GM19025 (cell line): Measurements from ENCODE around the gene HSPB8.

ENCODE experiments used
- ATAC-seq: cut with Tn5 transposase; IDR thresholded peaks from one replicate; pipeline ENCODE4 v1.9.1; 2021; ENCODE audit warnings: mild to moderate bottlenecking, low read depth, moderate library complexity; ENCODE audit not compliant: unreplicated experiment

Gene HSPB8, protein sequence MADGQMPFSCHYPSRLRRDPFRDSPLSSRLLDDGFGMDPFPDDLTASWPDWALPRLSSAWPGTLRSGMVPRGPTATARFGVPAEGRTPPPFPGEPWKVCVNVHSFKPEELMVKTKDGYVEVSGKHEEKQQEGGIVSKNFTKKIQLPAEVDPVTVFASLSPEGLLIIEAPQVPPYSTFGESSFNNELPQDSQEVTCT

DNA sequence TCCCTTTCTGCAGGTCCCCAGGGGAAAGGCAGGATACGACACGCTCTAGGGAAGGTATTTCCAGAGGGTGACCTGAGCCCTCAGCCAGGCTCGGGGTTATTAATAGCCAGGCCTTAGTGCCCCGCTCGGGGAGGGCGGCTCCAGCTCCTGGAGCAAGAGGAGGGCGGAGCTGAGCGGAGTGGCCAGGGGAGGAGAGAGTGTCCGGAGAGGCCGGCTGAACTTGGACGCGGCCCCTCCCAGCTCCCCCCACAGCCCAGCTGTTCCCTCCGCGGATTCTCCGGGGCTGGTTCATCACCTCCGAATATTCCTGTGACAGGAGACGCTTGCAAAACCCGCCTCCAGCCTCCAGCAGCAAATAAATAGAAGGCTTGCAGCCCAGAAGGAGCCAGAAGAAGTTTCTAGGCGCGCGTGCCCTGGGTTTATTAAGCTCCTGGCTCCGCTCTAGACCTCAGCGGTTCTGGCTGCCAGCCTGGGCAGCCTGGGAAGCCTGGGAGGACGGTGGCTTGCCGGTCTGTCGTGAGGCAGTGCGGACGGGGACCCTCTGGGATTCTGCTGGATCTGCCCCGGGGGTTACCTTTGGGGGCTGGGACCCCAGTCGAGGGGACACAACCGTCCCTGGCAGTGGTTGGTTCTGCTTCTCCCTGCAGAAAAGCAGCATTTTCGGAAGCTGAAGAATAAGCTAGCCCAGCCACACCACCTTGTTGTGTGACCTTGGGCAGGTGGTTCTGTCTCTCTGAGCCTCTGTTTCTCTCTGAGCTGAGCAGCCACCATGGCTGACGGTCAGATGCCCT, at the start of gene HSPB8:
Gene HSPB8 (plus strand): TSS at position 388 of the 791 bp plus-strand sequence. CDS start 382 bp downstream, at position 770.
- no peak for ATAC-seq

DNA sequence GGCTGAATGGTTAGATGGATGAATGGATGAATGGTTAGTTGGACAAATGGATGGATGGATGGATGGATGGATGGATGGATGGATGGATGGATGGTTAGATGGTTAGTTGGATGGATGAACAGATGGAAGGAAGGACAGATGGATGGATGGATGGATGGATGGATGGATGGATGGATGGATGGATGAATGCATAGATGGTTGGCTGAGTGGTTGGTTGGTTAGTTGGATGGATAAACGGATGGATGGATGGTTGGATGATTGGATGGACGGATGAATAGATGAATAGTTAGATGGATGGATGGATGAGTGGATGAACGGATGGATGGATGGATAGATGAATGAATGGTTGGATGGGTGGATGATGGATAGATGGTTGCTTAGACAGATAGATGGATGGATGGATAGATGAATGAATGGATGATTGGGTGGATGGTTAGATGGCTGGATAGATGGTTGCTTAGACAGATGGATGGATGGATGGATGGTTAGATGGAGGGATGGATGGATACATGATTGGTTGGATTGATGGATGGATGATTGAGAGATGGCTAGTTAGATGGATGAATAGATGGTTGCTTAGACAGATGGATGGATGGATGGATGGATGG, 48.8 kb upstream of the HSPB8 start:
- ATAC-seq: no peak

GRCh38 chr12:119130523-119130922, 48.2 kb upstream of the HSPB8 start:
- no peak for ATAC-seq

GRCh38 chr12:119134284-119135072, 44.3 kb upstream of the HSPB8 start:
- no peak for ATAC-seq

DNA sequence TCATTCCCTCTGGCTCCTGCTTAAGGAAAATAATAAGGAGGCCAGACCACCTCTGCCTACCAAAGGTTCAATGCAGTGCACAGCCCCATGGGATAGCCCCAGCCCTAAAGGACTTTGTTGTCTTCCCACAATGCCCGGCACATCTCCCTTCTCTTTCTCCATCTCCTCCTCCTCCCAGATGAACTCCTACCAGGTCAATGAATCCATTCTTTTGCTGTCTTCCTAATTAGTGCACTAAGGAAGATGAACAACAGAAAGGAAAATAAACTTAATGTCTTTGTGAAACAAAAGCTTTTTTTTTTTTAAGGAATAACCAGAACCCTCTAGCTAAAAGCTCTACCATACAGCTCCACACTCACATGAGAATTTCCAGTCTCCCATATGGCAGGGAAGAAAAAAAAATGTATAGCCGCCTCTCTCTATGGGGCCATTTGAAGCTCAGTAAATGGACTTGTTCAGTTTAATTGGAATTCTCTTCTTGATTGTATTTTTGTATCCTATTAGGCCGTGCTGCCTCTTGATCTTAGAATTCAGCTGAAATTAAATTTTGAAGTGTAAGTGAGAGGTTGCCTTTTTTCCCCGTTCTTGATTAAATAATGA, 41.8 kb upstream of the HSPB8 start:
- no peak for ATAC-seq

DNA sequence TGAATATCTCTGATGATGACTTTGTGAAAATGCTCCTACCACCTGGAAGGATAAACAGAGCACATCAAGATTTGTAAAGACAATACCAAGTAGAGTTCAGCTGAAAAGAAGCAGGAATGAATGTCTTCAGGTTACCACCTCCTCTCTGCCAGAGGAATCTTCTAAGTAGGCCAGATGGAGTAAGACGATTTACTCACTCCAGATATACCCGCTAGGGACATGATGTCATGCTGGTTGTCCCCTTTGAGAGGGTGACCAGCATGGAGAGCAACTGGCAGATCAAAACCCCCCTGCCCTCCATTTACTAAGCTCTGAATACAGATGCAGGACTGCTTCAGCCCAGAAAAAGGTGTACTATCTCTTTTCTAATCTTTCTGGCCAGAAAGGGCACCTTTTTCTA, 39.3 kb upstream of the HSPB8 start:
- no peak for ATAC-seq

- no peak for ATAC-seq
These were observed 33.4 kb upstream of the HSPB8 start for GRCh38 chr12:119145367-119145766.

GRCh38 chr12:119147847-119148448, 30.8 kb upstream of the HSPB8 start:
- no peak for ATAC-seq

DNA sequence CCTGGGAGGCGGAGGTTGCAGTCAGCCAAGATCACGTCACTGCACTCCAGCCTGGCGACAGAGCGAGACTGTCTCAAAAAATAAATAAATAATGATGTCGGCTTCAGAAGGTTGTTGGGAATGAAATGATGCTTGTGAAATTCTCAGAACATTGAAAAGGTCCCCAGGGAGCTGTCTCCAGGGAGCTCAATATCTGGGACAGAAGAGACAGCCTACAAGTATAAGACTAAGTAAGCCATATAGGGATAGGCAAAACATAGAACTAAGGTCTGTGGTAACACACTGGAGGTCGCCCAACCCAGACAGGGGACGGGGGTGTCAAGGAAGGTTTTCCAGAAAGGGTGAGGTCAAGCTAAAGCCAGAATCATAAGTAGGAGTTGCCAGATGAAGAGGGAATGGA, 29.5 kb upstream of the HSPB8 start:
- no peak for ATAC-seq

DNA sequence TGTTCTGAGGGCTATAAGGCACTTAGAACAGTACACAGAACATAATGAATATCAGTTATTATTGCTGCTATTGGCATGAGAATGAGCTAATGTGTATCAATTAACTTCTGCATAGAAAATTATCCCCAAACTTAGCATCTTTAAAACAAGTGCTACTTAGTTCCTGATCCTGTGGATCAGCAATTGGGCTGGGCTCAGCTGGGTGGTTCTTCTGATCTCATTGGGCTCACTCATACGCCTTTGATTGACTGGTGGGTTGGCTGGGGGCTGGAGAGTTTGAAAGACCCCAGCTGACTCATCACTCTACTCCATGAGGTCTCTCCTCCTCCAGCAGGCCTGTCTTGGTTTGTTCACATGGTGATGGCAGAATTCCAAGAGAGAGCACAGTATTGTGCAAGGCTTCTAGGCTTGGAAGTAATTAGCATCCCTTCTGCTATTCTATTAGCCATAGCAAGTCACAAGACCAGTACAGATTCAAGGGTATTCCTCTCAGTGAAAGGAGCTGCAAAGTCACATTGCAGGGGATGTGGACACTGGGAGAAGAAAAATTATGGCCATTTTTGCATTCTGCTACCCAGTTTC, 27.2 kb upstream of the HSPB8 start:
- ATAC-seq: no peak

- no peak for ATAC-seq
These were observed 25.0 kb upstream of the HSPB8 start for GRCh38 chr12:119153477-119154434.

- no peak for ATAC-seq
These were observed 24.3 kb upstream of the HSPB8 start for GRCh38 chr12:119154435-119154818.

- ATAC-seq: no peak
These were observed 22.2 kb upstream of the HSPB8 start for GRCh38 chr12:119156401-119157044.

GRCh38 chr12:119157528-119157927, 21.2 kb upstream of the HSPB8 start:
- ATAC-seq: no peak

DNA sequence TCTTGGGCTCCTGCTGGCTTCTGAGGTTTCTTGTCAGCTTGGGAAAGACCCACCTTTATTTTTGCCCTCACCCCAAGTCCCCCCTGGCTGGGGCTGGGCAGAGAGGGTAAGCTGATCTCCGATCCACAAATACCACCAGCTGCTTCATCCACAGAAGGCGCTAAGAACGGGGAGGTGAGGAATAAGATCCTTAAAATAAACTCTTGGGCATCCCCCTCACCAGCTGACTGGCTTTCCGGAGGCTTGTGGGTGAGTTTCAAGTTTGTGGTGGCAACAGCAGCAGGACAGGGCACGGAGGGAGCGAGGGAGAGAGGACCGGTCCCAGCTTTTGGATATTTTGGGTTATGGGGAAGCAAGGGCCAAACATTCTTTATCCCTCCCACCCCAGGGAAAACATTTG, 20.8 kb upstream of the HSPB8 start:
- no peak for ATAC-seq

DNA sequence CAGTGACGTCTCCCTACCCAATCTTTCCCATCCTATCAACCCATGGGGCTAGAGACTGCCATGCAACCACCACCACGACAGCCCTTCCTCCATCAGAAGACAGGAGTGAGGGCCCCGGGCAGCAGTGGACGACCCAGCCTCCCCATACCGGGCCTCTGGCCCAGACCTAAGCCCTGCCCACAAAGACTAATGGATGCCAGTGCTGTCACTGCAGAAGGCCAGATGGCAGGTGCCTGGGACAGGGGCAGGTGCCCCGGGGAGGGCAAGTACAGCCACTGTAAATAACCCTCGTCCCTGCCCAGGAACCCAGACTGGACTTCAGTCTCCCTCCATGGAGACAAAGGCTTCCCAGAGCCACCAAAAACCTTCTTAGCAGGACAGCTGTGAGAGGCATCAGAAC, 20.3 kb upstream of the HSPB8 start:
- ATAC-seq: no peak

- no peak for ATAC-seq
These were observed 18.9 kb upstream of the HSPB8 start for GRCh38 chr12:119159844-119160243.

DNA sequence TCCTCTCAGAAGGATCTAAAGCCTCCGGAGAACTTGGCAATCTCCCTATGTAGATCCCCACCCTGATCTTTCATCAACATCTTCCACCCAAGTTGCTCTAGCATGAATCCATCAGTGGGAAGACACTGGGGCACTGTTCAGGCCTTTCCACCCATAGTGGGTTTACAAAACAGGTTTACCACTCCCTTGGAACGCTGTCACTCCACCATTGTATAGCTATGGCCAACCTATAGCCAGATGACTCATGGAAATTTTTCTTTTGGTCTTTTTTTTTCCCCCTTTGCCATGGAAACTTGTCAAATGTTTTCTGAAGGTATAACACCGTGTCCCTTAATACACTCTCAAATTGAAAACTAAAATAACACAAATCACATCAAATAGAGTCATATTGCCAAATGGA, 10.8 kb upstream of the HSPB8 start:
- ATAC-seq: no peak
